HEK293 (cell line): ENCODE measurements around the gene ZNF780B.

Source experiments
- GLI4 ChIP-seq: fragments of 450-650 bp; formaldehyde crosslinking; IDR thresholded peaks from 2 replicates; pipeline ENCODE4 v1.5.1; 2016; ENCODE audit warnings: missing biosample characterization, missing genetic modification characterization
- YY1 ChIP-seq: fragments of 450-650 bp; formaldehyde crosslinking; IDR thresholded peaks from 2 replicates; pipeline ENCODE4 v1.5.1; 2018; ENCODE audit warnings: missing biosample characterization, missing genetic modification characterization
- ZBTB17 ChIP-seq: fragments of 450-650 bp; formaldehyde crosslinking; IDR thresholded peaks from 2 replicates; pipeline ENCODE4 v1.5.1; 2016; ENCODE audit warnings: missing biosample characterization, missing genetic modification characterization
- ZBTB7A ChIP-seq: fragments of 450-650 bp; formaldehyde crosslinking; IDR thresholded peaks from 2 replicates; pipeline ENCODE4 v1.5.1; 2016; ENCODE audit warnings: low read depth, missing biosample characterization, missing genetic modification characterization
- ZNF48 ChIP-seq: fragments of 450-650 bp; formaldehyde crosslinking; IDR thresholded peaks from 2 replicates; pipeline ENCODE4 v1.5.1; 2016; ENCODE audit warnings: missing biosample characterization, missing genetic modification characterization
- ZNF530 ChIP-seq: fragments of 450-650 bp; formaldehyde crosslinking; IDR thresholded peaks from 2 replicates; pipeline ENCODE4 v1.5.1; 2016; ENCODE audit warnings: low read depth, missing biosample characterization, missing genetic modification characterization
- ZSCAN30 ChIP-seq: fragments of 450-650 bp; IDR thresholded peaks from 2 replicates; pipeline ENCODE4 v1.5.1; 2018; ENCODE audit warnings: missing biosample characterization, mild to moderate bottlenecking, missing genetic modification characterization, moderate library complexity
- TF ChIP-seq, protein P1 (sequence below): fragments of 450-650 bp; formaldehyde crosslinking; IDR thresholded peaks from 2 replicates; pipeline ENCODE4 v1.5.1; 2016; ENCODE audit warnings: missing biosample characterization, missing genetic modification characterization
- TF ChIP-seq, protein P2 (sequence below): fragments of 450-650 bp; formaldehyde crosslinking; IDR thresholded peaks from 2 replicates; pipeline ENCODE4 v1.5.1; 2017; ENCODE audit warnings: missing biosample characterization, mild to moderate bottlenecking, missing genetic modification characterization, moderate library complexity
- TF ChIP-seq, protein P3 (sequence below): fragments of 450-650 bp; formaldehyde crosslinking; IDR thresholded peaks from 2 replicates; pipeline ENCODE4 v1.5.1; 2016; ENCODE audit warnings: missing biosample characterization, missing genetic modification characterization, borderline replicate concordance

DNA sequence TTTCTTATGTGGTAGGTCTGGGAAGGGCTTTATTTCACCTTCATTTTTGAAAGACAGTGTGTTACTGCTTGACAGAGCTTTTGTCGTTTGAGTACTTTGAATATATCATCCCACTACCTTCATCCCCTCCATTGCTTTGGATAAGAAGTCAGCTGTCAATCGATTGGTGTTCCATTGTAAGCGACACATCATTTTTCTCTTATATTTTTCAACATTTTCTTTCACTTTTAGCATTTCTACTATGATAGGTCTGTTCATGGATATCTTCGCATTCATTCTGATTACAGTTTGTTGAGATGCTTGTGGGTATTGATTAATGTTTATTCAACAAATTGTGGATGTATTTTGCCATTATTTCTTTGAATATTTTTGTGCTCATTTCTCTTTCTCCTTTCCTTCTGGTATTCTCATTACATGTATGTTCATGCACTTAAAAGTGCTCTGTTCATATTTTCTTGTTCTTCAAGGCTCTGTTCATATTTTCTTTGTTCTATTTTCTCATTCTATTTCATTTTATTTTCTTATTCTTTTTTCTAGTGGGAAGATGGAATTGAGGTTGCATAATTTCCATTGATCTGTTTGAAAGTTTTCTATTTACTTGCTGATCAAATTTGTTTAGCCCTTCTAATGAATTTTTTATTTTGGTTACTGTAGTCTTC is 30.0 kb downstream of the ZNF780B start:
- TF ChIP-seq, protein P1, sequence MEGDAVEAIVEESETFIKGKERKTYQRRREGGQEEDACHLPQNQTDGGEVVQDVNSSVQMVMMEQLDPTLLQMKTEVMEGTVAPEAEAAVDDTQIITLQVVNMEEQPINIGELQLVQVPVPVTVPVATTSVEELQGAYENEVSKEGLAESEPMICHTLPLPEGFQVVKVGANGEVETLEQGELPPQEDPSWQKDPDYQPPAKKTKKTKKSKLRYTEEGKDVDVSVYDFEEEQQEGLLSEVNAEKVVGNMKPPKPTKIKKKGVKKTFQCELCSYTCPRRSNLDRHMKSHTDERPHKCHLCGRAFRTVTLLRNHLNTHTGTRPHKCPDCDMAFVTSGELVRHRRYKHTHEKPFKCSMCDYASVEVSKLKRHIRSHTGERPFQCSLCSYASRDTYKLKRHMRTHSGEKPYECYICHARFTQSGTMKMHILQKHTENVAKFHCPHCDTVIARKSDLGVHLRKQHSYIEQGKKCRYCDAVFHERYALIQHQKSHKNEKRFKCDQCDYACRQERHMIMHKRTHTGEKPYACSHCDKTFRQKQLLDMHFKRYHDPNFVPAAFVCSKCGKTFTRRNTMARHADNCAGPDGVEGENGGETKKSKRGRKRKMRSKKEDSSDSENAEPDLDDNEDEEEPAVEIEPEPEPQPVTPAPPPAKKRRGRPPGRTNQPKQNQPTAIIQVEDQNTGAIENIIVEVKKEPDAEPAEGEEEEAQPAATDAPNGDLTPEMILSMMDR (tag by site-specific recombination) = no peak
- no peak for TF ChIP-seq ZNF530 (tag by site-specific recombination)
- no peak for TF ChIP-seq ZSCAN30 (tag by site-specific recombination)
- no peak for TF ChIP-seq ZBTB7A (tag by site-specific recombination)
- no peak for TF ChIP-seq ZNF48 (tag by site-specific recombination)
- TF ChIP-seq ZBTB17 = no peak
- TF ChIP-seq, protein P2, sequence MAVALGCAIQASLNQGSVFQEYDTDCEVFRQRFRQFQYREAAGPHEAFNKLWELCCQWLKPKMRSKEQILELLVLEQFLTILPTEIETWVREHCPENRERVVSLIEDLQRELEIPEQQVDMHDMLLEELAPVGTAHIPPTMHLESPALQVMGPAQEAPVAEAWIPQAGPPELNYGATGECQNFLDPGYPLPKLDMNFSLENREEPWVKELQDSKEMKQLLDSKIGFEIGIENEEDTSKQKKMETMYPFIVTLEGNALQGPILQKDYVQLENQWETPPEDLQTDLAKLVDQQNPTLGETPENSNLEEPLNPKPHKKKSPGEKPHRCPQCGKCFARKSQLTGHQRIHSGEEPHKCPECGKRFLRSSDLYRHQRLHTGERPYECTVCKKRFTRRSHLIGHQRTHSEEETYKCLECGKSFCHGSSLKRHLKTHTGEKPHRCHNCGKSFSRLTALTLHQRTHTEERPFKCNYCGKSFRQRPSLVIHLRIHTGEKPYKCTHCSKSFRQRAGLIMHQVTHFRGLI (tag by site-specific recombination) = no peak
- TF ChIP-seq, protein P3, sequence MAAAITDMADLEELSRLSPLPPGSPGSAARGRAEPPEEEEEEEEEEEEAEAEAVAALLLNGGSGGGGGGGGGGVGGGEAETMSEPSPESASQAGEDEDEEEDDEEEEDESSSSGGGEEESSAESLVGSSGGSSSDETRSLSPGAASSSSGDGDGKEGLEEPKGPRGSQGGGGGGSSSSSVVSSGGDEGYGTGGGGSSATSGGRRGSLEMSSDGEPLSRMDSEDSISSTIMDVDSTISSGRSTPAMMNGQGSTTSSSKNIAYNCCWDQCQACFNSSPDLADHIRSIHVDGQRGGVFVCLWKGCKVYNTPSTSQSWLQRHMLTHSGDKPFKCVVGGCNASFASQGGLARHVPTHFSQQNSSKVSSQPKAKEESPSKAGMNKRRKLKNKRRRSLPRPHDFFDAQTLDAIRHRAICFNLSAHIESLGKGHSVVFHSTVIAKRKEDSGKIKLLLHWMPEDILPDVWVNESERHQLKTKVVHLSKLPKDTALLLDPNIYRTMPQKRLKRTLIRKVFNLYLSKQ = no peak
- no peak for TF ChIP-seq GLI4 (tag by site-specific recombination)
- no peak for TF ChIP-seq YY1 (tag by site-specific recombination)
